ENCODE data around the gene PMF1.
"Not testable (repeated sequence)": the region's sequence is repeated elsewhere in the genome, so short reads cannot be mapped to it uniquely, and the experiment has no call there.

The PMF1 gene

GRCh38 chr1:156176610-156177210 lies 36.1 kb upstream of the PMF1 start:
- no peak for DNase-seq (ENCODE audit: extremely low read depth, low read depth)
- no peak for TF ChIP-seq CTCF (IDR thresholded peaks at IDR 0.05; ENCODE audit: low read depth, low read length)

GRCh38 chr1:156177919-156178654 lies 34.7 kb upstream of the PMF1 start:
- no peak for DNase-seq (ENCODE audit: extremely low read depth, low read depth)
- no peak for TF ChIP-seq CTCF (IDR thresholded peaks at IDR 0.05; ENCODE audit: low read depth, low read length)

GRCh38 chr1:156180471-156180870 lies 32.3 kb upstream of the PMF1 start:
- no peak for DNase-seq (ENCODE audit: extremely low read depth, low read depth)
- no peak for TF ChIP-seq CTCF (IDR thresholded peaks at IDR 0.05; ENCODE audit: low read depth, low read length)

- DNase-seq (ENCODE audit: extremely low read depth, low read depth), result not testable (repeated sequence)
These were observed 31.3 kb upstream of the PMF1 start for GRCh38 chr1:156181391-156181924.

GRCh38 chr1:156182010-156182779 lies 30.6 kb upstream of the PMF1 start:
- DNase-seq (ENCODE audit: extremely low read depth, low read depth), result not testable (repeated sequence)

GRCh38 chr1:156186347-156187177 lies 26.2 kb upstream of the PMF1 start:
- not testable (repeated sequence) for DNase-seq (ENCODE audit: extremely low read depth, low read depth)

GRCh38 chr1:156190265-156190664 lies 22.5 kb upstream of the PMF1 start:
- not testable (repeated sequence) for DNase-seq (ENCODE audit: extremely low read depth, low read depth)

- no peak for TF ChIP-seq CTCF (IDR thresholded peaks at IDR 0.05; ENCODE audit: low read depth, low read length)
- no peak for DNase-seq (ENCODE audit: extremely low read depth, low read depth)
These were observed 21.4 kb upstream of the PMF1 start for GRCh38 chr1:156191292-156191964.

- no peak for DNase-seq (ENCODE audit: extremely low read depth, low read depth)
These were observed 19.7 kb upstream of the PMF1 start for GRCh38 chr1:156193208-156193487.

More at GRCh38 chr1:156193208-156193487, 19.7 kb upstream of the PMF1 start:
- TF ChIP-seq CTCF (IDR thresholded peaks at IDR 0.05; ENCODE audit: low read depth, low read length), result no peak

All from AG09319 (cell line).